ENCODE results near the gene RPL13A.
A peak's percentile ranks its signal among the peaks of the same experiment; 100 is the strongest.

The RPL13A gene

DNA sequence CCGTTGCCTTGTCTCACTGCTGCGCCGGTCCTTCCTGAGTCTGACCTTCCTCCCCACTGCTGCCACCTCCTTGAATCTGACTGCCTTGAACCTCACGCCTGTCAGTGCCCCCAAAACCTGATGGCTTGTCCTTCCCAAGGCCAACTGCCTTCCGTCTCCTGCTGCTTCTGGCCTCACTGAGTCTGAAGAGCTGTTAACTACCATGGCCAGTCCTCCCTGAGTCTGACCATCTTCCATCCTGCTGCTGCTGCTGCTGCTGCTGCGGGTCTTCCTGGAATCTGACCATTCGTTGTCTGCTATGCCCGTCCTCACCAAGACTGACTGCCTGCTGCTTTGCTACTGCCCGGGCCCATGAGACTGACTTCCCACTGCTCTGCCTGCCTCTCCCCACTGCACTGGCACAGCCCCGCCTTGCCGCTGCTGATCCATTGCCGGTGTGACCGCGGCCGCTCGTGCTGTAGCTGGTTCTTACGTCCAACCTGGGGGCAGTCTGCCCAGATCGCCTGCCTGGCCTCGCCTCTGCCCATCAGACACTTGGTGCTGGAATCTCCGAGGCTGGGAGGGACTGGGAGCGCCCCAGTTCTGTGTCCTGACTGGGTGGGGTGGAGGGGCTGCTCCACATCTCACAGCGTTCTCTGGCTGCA lies 37.5 kb downstream of the RPL13A start:
- H3K27ac ChIP-seq = no peak overlapping the region
- TF ChIP-seq, protein P1, sequence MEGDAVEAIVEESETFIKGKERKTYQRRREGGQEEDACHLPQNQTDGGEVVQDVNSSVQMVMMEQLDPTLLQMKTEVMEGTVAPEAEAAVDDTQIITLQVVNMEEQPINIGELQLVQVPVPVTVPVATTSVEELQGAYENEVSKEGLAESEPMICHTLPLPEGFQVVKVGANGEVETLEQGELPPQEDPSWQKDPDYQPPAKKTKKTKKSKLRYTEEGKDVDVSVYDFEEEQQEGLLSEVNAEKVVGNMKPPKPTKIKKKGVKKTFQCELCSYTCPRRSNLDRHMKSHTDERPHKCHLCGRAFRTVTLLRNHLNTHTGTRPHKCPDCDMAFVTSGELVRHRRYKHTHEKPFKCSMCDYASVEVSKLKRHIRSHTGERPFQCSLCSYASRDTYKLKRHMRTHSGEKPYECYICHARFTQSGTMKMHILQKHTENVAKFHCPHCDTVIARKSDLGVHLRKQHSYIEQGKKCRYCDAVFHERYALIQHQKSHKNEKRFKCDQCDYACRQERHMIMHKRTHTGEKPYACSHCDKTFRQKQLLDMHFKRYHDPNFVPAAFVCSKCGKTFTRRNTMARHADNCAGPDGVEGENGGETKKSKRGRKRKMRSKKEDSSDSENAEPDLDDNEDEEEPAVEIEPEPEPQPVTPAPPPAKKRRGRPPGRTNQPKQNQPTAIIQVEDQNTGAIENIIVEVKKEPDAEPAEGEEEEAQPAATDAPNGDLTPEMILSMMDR (conservative IDR thresholded peaks at IDR 0.05) = no peak

DNA sequence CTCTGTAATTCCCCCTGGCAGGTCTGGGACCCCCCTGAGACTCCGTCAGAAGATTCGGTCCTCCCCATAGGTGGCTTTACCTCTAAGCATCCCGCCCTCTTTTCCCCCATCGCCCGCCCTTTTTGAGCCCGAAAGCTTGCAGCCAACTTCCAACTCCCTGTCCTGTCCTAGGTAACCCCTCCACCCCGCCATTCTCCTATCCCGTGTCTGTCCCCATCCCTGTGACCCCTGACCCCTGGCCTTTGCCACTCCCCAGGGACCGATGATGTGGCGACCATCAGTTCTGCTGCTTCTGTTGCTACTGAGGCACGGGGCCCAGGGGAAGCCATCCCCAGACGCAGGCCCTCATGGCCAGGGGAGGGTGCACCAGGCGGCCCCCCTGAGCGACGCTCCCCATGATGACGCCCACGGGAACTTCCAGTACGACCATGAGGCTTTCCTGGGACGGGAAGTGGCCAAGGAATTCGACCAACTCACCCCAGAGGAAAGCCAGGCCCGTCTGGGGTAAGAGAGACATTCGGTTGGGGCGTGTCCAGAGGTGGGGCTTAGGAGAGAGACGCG lies 40.9 kb downstream of the RPL13A start:
- H3K27ac ChIP-seq = no peak overlapping the region
- TF ChIP-seq, protein P1 (conservative IDR thresholded peaks at IDR 0.05) = no peak

DNA sequence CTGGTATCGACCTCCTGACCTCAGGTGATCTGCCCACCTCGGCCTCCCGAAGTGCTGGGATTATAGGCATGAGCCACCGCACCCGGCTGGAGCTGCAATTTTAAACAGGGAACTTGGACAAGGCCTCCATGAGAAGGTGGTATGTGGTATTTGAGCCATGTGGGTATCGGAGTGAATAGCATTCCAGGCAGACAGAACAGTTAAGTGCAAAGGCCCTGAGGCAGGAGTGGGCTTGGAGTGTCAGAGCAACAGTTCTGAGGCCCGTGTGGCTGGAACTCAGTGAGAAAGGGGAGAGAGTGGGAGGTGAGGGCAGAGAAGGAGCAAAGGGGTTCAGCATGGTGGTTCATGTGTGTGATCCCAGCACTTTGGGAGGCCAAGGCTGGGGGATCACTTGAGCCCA lies 43.3 kb downstream of the RPL13A start:
- TF ChIP-seq, protein P1 (conservative IDR thresholded peaks at IDR 0.05) = no peak
- no peak overlapping the region for H3K27ac ChIP-seq

DNA sequence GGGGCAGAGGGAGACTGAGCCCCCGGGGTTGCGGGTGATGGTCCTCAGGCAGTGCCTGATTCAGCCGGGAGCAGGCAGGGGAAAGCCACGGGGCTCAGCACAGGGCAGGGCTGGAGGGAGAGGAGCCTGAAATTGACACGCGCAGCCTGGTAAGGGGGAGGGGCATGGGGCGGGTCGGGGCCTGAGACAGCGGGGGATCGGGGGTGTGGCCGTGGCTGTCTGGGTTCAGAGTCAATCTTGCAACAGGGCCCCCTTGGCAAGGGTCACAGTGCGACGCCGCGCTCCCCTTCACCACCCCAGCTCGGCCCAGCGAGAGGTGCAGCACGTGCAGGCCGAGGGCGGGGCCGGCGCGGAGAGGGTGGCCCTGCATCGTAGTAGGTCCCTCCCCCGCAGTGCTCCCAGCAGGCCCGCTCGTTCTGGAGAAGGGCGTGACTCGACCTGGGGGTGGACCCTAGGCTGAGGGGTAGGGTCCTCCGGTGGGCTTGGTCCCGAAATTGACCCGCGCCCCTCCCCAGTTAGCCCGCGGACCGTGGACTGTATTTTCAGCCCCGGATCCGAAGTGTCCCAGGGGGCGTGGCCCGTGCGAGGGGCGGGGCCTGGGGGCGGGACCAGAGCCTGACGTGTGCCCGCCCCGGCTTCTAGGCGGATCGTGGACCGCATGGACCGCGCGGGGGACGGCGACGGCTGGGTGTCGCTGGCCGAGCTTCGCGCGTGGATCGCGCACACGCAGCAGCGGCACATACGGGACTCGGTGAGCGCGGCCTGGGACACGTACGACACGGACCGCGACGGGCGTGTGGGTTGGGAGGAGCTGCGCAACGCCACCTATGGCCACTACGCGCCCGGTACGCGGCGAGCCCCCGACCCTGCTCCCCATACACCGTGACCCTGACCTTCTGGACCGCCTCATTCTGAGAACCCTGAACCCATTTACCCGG lies 46.4 kb downstream of the RPL13A start:
- TF ChIP-seq, protein P1 (conservative IDR thresholded peaks at IDR 0.05) = peak; percentile 67
- peak overlapping the region; percentile 30; the same call in 1 of the 2 replicates for H3K27ac ChIP-seq

DNA sequence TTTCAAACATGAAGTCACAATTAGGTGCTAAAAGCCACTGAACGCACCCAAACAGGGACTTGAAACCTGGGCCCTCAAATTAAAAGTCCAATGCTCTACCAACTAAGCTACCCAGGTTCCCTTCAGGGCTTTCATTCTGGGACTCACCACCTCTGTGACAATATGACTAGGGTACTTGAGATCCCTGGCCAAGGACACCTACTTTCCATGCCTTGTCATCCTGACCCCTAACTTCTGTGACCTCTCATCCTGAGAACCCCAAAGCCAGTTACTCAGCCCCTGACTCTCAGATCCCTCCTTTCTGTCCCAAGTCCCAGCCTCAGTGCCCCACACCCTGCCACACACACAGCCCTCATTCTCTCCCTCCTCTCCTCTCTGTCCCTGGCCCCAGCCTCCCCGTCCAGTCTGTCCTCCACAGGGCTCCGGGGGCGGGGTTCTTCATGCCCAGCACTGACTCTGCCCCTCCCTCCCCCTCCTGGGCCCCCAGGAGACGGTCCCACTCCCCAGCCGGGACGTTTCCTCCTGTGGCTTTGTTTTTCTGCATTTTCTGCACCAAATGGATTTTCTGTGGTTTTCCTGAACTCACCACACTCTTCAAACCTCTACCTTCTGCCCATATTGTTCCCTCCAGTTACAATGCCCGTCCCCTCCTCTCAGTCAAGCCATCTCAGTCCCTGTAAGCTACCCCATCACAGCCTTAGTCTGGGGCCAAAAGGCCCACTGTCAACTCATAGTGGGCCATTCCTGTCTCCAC lies 47.4 kb downstream of the RPL13A start:
- TF ChIP-seq, protein P1 (conservative IDR thresholded peaks at IDR 0.05) = no peak
- peak overlapping the region; percentile 30; the same call in 1 of the 2 replicates for H3K27ac ChIP-seq

DNA sequence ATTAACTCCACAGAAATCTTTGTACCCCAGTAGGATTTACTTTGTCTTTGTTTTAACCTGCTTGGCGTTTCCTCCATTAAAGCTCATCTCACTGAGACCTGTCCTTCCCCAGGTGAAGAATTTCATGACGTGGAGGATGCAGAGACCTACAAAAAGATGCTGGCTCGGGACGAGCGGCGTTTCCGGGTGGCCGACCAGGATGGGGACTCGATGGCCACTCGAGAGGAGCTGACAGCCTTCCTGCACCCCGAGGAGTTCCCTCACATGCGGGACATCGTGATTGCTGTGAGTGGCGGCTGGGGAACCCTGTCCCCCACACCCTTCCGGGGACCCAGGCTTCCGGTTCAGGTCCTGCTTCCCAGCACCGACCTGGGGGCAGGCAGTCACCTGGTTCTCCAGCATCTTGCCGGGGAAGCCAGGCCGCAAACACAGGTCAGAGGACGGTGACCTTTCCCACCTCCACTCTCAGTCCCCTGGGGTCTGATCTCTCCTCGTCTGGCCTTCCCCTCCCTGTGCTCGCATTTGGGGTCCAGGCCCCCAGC lies 49.6 kb downstream of the RPL13A start:
- TF ChIP-seq, protein P1 (conservative IDR thresholded peaks at IDR 0.05) = no peak
- no peak overlapping the region for H3K27ac ChIP-seq
